Naive B cell (primary cell): ENCODE results near the gene OPN4. TPM values are rescaled to one million over a fixed set of nuclear protein-coding genes. Genes with fewer than 3 reads are reported as not detected.
A peak's percentile ranks its signal among the peaks of the same experiment; 100 is the strongest.

Source experiments
- ATAC-seq, 2 donors: fragments of 150-1000 bp; cut with Tn5 transposase; 2 replicates each; pipeline ENCODE4 v1.10.0; 2021; ENCODE audit warnings: low read depth in 2 of 2, mild to moderate bottlenecking in 2 of 2, moderate library complexity in 2 of 2
- DNase-seq: peaks from one replicate; pipeline ENCODE4 v3.0.0; 2022
- H3K27ac Mint-ChIP-seq, 6 donors: one replicate each; pipeline ENCODE4 v1.8.0; 2020 to 2022; ENCODE audit warnings: mild to moderate bottlenecking in 6 of 6, mixed read lengths in 6 of 6, moderate library complexity in 5 of 6, inconsistent platforms in 2 of 6
- H3K27me3 Mint-ChIP-seq, 3 donors: one replicate each; pipeline ENCODE4 v1.8.0; 2021 to 2022; ENCODE audit warnings: mixed read lengths in 3 of 3, mild to moderate bottlenecking in 1 of 3
- H3K36me3 Mint-ChIP-seq, 2 donors: one replicate each; pipeline ENCODE4 v1.8.0; 2020 to 2022; ENCODE audit warnings: mixed read lengths in 2 of 2, inconsistent platforms in 1 of 2, mild to moderate bottlenecking in 1 of 2
- H3K4me1 Mint-ChIP-seq, 3 donors: one replicate each; pipeline ENCODE4 v1.8.0; 2020 to 2022; ENCODE audit warnings: mixed read lengths in 3 of 3, inconsistent platforms in 1 of 3, mild to moderate bottlenecking in 1 of 3, moderate library complexity in 1 of 3
- H3K4me3 Mint-ChIP-seq, 8 donors: one replicate each; pipeline ENCODE4 v1.8.0; 2020 to 2022; ENCODE audit warnings: mild to moderate bottlenecking in 8 of 8, mixed read lengths in 8 of 8, moderate library complexity in 8 of 8, inconsistent platforms in 2 of 8
- H3K9me3 Mint-ChIP-seq, 7 donors: one replicate each; pipeline ENCODE4 v1.8.0; 2020 to 2022; ENCODE audit warnings: mixed read lengths in 7 of 7, mild to moderate bottlenecking in 5 of 7, inconsistent platforms in 2 of 7, moderate library complexity in 1 of 7
- polyA plus RNA-seq, 6 donors: library from polyadenylated mRNA; unstranded; fragments of 300-500 nt; fragmentation: Illumina TruSeq; gene quantifications; one replicate each; pipeline ENCODE4 v1.2.3, GENCODE V29; 2021; ENCODE audit warnings: low read depth in 6 of 6

Gene OPN4
- polyA plus RNA-seq, 6 donors from 2014 or later: not detected

DNA sequence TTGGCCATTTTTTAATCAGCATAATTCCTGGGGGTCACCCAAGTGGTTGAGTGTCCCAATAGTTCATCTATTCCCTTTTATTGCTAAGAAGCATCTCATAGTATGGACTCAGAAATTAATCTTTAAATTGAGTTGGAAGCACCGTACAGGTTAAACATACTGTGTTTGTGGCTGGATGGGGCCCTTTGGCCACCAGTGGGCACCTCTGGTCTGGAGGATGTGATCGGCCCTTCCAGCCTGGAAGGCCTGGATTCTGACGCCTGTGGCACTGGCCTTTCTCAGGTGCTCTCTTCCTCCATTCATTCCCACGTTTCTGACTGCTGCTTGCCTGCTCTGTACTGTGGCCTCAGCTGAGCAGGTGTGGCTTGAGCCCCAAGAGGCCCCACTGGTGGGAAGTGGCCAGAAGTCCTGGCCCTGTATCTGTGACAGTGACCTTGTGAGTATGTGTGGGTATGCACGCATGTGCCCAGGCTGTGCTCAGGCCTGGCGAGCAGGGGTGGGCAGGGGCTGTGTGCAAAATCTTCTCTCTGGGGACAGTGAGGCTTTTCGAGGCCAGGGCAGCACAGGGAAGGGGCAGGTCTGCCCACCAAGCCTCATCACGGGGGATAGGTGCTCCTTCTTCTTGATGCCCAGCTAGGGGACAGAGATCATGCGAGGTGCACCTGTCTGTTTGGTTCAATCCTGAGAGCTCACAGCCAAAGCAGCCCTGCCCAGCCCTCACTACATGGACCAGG is 44.0 kb downstream of the OPN4 start:
- Mint-ChIP-seq H3K4me3 (no peak overlapping the region), H3K36me3 (no peaks in the 10 kb centered on the region), H3K27ac (no peak overlapping the region), H3K9me3 (no peaks in the 10 kb centered on the region), H3K27me3 (peaks cover 20 to 31% (median 23%) of the 10 kb centered on the region in 3 donors), H3K4me1 (no peaks in the 10 kb centered on the region)
- ATAC-seq (no peak), DNase-seq (no peak)

DNA sequence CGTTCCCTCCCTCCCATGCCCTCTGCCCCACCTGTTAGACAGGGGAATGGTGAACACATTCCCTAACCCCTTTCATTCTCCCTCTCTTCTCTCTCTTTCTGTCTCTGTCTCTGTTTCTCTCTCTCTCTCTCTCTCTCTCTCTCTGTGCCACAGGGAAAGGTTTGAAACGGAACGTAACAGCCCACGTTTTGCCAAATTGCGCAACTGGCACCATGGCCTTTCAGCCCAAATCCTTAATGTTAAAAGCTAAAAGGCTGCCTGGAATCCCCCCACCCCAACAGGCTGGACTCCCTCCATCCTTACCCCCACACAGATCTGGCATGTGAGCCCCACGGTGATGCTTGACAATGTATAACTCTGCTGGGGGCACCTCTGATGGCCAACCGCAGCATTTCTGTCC is 44.8 kb downstream of the OPN4 start:
- H3K36me3 Mint-ChIP-seq: no peaks in the 10 kb centered on the region
- peaks cover 18 to 25% (median 20%) of the 10 kb centered on the region in 3 donors for H3K27me3 Mint-ChIP-seq
- ATAC-seq: no peak
- H3K4me3 Mint-ChIP-seq: no peak overlapping the region
- no peak for DNase-seq
- H3K27ac Mint-ChIP-seq: no peak overlapping the region
- H3K4me1 Mint-ChIP-seq: no peaks in the 10 kb centered on the region
- no peaks in the 10 kb centered on the region for H3K9me3 Mint-ChIP-seq

- peak overlapping the region in 1 of 6 donors; percentile 31 for H3K27ac Mint-ChIP-seq
- DNase-seq: no peak
- H3K9me3 Mint-ChIP-seq: no peaks in the 10 kb centered on the region
- H3K27me3 Mint-ChIP-seq: peaks cover 17 to 24% (median 20%) of the 10 kb centered on the region in 3 donors
- peak overlapping the region in 1 of 8 donors; percentile 48 for H3K4me3 Mint-ChIP-seq
- H3K4me1 Mint-ChIP-seq: no peaks in the 10 kb centered on the region
- ATAC-seq: no peak
- H3K36me3 Mint-ChIP-seq: no peaks in the 10 kb centered on the region
Observed at GRCh38 chr10:86699541-86699940, 45.2 kb downstream of the OPN4 start.

GRCh38 chr10:86699991-86700840 is 45.9 kb downstream of the OPN4 start:
- DNase-seq (no peak), ATAC-seq (no peak)
- Mint-ChIP-seq H3K4me3 (no peak overlapping the region), H3K9me3 (no peaks in the 10 kb centered on the region), H3K27me3 (peaks cover 13 to 20% (median 18%) of the 10 kb centered on the region in 3 donors), H3K4me1 (no peaks in the 10 kb centered on the region), H3K27ac (peak overlapping the region in 2 of 6 donors; percentile 31 to 35), H3K36me3 (no peaks in the 10 kb centered on the region)

DNA sequence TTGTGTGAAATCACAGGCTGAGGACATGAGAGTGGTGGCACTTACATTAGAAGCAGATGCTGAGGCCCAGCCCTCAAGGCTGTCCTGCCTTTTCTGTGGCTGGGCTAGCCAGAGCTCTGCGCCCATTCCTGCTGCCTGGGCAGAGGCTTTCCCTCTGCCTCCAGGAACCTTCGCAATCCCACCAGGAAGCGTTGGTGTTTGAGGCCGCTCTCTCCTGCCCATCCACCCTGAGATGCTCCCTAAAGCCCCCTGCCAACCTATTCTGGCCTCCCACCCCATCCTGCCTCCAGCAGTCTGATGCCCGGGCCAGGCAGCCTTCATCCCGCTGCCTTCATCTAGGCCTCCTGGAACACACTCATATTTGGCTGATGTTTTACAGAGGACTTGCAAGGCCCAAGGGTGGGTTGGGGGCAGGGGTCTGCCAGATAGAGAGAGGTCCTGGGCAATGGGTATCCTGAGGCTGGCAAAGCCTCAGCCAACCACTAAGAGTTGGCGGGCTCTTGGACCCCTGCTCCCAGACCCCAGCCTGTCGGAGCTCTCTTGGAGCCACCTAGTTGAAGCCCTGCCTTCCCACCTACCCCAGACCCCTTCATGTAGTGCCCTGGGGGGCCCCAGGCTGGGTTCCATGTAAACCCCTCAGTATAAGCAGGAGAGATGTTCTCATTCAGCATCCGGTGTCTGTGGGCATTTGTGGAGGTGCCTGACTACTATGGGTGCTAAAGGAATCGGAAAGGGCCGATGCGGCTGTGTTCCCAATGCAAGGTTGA is 46.7 kb downstream of the OPN4 start:
- H3K27ac Mint-ChIP-seq: peak overlapping the region in 2 of 6 donors; percentile 27 to 70
- no peaks in the 10 kb centered on the region for H3K9me3 Mint-ChIP-seq
- no peaks in the 10 kb centered on the region for H3K4me1 Mint-ChIP-seq
- no peak overlapping the region for H3K4me3 Mint-ChIP-seq
- ATAC-seq (no peak), DNase-seq (no peak)
- H3K36me3 Mint-ChIP-seq: no peaks in the 10 kb centered on the region
- peaks cover 10 to 17% (median 14%) of the 10 kb centered on the region in 3 donors for H3K27me3 Mint-ChIP-seq

DNA sequence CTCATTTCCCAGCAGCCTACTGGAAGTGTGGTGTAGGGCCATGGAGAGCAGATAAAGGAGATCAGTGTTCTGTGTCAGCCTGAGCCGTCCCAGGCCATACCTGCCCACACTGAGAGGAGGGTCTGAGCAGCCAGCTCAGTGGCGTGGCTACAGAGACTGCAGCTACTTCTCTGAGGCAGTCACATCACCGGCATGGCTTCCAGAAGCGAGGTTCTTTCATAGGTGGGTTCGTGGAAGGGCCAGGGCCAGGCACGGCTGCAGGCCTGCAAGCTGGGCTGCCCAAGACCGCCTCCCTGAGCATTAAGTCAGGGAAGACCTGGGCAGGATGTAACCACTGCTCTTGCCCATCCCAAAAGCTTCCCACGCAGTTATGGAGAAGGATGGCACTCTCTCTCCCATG is 48.8 kb downstream of the OPN4 start:
- no peak overlapping the region for H3K4me3 Mint-ChIP-seq
- ATAC-seq (no peak), DNase-seq (no peak)
- no peaks in the 10 kb centered on the region for H3K36me3 Mint-ChIP-seq
- H3K27ac Mint-ChIP-seq: no peak overlapping the region
- H3K27me3 Mint-ChIP-seq: peaks cover 5 to 19% (median 10%) of the 10 kb centered on the region in 3 donors
- no peaks in the 10 kb centered on the region for H3K9me3 Mint-ChIP-seq
- H3K4me1 Mint-ChIP-seq: no peaks in the 10 kb centered on the region

GRCh38 chr10:86705139-86705538 is 50.8 kb downstream of the OPN4 start:
- Mint-ChIP-seq H3K36me3 (peaks cover 0 to 5% of the 10 kb centered on the region in 2 donors), H3K4me3 (no peak overlapping the region), H3K9me3 (peaks cover 0 to 3% (median 0%) of the 10 kb centered on the region in 7 donors), H3K27me3 (peaks cover 0 to 10% (median 8%) of the 10 kb centered on the region in 3 donors), H3K27ac (no peak overlapping the region), H3K4me1 (peaks cover 2 to 4% (median 3%) of the 10 kb centered on the region in 3 donors)
- DNase-seq (no peak), ATAC-seq (no peak)

DNA sequence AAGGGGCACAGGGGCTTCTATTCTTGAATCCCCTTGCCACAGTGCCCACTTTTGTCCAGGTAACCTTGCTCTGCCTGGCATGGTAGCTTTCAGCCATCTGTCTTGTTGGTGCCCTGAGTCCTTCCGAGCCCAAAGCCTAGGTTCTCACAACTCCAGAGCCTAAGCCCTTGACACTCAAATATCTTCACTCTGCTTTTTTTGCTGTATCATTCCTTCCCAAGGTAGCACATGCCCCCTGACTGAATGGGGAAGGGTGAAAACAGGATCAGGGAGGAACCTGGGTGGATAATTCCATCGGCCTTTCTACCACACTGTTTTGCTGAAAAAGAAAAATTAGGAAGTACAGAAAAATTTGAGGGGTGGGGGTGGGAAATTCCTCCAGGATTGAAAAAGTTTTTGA is 51.6 kb downstream of the OPN4 start:
- no peak for DNase-seq
- ATAC-seq: no peak
- Mint-ChIP-seq H3K27ac (no peak overlapping the region), H3K4me1 (peaks cover 7 to 12% (median 8%) of the 10 kb centered on the region in 3 donors), H3K27me3 (peaks cover 0 to 10% (median 8%) of the 10 kb centered on the region in 3 donors), H3K36me3 (peaks cover 0 to 8% of the 10 kb centered on the region in 2 donors), H3K9me3 (peaks cover 0 to 4% (median 0%) of the 10 kb centered on the region in 7 donors), H3K4me3 (no peak overlapping the region)

GRCh38 chr10:86706401-86706841 is 52.1 kb downstream of the OPN4 start:
- peaks cover 0 to 4% (median 0%) of the 10 kb centered on the region in 7 donors for H3K9me3 Mint-ChIP-seq
- DNase-seq: no peak
- H3K4me3 Mint-ChIP-seq: no peak overlapping the region
- H3K27ac Mint-ChIP-seq: no peak overlapping the region
- peaks cover 9 to 14% (median 10%) of the 10 kb centered on the region in 3 donors for H3K4me1 Mint-ChIP-seq
- H3K27me3 Mint-ChIP-seq: peaks cover 0 to 10% (median 8%) of the 10 kb centered on the region in 3 donors
- H3K36me3 Mint-ChIP-seq: peaks cover 0 to 8% of the 10 kb centered on the region in 2 donors
- ATAC-seq: no peak

GRCh38 chr10:86706977-86707376 is 52.6 kb downstream of the OPN4 start:
- ATAC-seq (no peak), DNase-seq (no peak)
- H3K27me3 Mint-ChIP-seq: peaks cover 0 to 8% (median 5%) of the 10 kb centered on the region in 3 donors
- peaks cover 0 to 4% (median 0%) of the 10 kb centered on the region in 7 donors for H3K9me3 Mint-ChIP-seq
- H3K36me3 Mint-ChIP-seq: peaks cover 0 to 8% of the 10 kb centered on the region in 2 donors
- peaks cover 9 to 16% (median 11%) of the 10 kb centered on the region in 3 donors for H3K4me1 Mint-ChIP-seq
- H3K4me3 Mint-ChIP-seq: peak overlapping the region in 1 of 8 donors; percentile 64
- H3K27ac Mint-ChIP-seq: no peak overlapping the region

DNA sequence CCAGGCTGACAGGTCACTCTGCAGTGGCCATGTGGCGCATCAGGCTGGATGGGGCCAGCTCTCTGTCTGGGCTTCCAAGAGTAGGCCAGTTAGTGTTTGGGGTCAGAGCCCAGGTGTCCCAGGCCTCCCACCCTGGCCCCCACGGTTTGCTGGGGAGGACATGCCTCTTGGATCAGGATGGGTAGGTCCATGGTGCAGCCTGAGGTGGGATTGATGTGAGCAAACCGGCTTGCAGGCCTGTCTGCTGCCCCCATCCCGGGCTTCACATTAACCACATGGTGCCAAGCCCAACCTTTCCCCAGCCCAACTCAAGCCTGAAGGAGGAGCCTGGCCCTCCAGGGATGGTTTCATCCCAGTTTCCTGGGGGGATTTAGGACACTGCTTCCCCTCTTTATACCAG is 53.2 kb downstream of the OPN4 start:
- Mint-ChIP-seq H3K27me3 (peaks cover 0 to 8% (median 0%) of the 10 kb centered on the region in 3 donors), H3K4me3 (peak overlapping the region in 1 of 8 donors; percentile 64), H3K9me3 (peaks cover 0 to 4% (median 0%) of the 10 kb centered on the region in 7 donors)

DNA sequence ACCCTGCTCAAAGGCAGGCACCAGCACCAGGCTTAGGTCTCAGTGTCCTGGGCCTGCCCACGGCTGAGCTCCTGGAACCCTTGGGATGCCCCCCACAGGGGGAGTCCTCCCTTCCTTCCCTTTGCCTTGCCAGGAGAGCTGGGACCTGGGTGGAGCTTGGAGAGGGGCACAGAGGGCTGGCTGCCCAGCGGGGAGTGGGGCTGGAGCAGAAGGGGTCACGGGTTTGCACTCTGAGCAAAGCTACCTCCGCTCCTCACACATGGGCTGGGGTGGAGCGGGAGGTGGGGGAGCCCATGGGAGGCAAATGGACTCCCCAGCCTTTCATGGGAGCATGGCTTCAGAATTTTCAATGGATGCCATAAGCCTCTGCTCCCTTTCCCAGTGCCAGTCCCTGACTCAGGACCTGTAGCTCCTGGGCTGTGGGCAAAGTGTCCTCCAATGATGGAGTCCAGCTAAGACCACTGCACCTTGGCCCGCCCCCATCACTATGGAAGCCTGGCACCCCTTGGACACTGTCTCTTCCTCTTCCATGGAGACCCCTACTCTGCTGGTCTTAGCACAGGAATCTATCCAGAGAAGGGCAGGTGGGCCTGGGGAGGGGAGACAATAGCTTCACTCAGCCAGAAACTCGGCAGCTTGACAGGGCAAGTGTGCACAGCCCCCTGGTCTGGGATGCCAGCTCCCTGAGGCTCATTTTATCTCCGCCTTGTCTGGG is 53.9 kb downstream of the OPN4 start:
- H3K4me1 Mint-ChIP-seq: peaks cover 15 to 20% (median 17%) of the 10 kb centered on the region in 3 donors
- H3K27me3 Mint-ChIP-seq: peaks cover 0 to 8% (median 0%) of the 10 kb centered on the region in 3 donors
- ATAC-seq (no peak), DNase-seq (no peak)
- peak overlapping the region in 1 of 6 donors; percentile 78 for H3K27ac Mint-ChIP-seq
- peaks cover 0 to 4% (median 0%) of the 10 kb centered on the region in 7 donors for H3K9me3 Mint-ChIP-seq
- H3K4me3 Mint-ChIP-seq: peak overlapping the region in 1 of 8 donors; percentile 33
- H3K36me3 Mint-ChIP-seq: peaks cover 0 to 8% of the 10 kb centered on the region in 2 donors

More for the DNA sequence above, 53.2 kb downstream of the OPN4 start:
- Mint-ChIP-seq H3K36me3 (peaks cover 0 to 8% of the 10 kb centered on the region in 2 donors), H3K4me1 (peaks cover 14 to 20% (median 15%) of the 10 kb centered on the region in 3 donors), H3K27ac (no peak overlapping the region)
- ATAC-seq (no peak), DNase-seq (no peak)
